ENCODE results near the gene ERCC8. TPM values are rescaled to one million over a fixed set of nuclear protein-coding genes. Genes with fewer than 3 reads are reported as not detected.

ERCC8 gene
- total RNA-seq, 1 donor from 2014 or later, result 11.1 TPM

DNA sequence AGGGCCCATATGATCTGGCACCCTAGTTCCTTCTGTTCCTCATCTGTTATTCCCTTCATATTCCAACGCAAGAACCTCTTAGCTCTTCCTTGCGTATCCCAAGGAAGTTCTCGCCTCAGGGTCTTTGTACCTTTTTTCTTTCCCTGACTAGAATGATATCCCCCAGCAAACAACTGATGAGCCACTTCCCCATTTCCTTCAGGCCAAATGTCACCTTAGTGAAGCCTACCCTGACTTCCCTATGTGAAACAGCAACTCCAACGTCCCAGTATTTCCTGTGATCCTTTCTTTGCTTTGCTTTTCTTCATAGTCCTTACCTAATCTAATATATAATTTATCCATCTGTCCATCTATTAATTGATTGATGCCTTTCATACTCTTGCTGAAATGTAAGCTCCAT, 47.9 kb downstream of the ERCC8 start:
- H3K27ac Mint-ChIP-seq (ENCODE audit: unreplicated experiment), result no peak overlapping the region
- H3K36me3 Mint-ChIP-seq (ENCODE audit: low read depth), result peaks cover 18% of the 10 kb centered on the region
- no peaks in the 10 kb centered on the region for H3K27me3 Mint-ChIP-seq (ENCODE audit: low read depth)
- no peak overlapping the region for H3K4me3 Mint-ChIP-seq (ENCODE audit: unreplicated experiment)
- TF ChIP-seq, protein P1, sequence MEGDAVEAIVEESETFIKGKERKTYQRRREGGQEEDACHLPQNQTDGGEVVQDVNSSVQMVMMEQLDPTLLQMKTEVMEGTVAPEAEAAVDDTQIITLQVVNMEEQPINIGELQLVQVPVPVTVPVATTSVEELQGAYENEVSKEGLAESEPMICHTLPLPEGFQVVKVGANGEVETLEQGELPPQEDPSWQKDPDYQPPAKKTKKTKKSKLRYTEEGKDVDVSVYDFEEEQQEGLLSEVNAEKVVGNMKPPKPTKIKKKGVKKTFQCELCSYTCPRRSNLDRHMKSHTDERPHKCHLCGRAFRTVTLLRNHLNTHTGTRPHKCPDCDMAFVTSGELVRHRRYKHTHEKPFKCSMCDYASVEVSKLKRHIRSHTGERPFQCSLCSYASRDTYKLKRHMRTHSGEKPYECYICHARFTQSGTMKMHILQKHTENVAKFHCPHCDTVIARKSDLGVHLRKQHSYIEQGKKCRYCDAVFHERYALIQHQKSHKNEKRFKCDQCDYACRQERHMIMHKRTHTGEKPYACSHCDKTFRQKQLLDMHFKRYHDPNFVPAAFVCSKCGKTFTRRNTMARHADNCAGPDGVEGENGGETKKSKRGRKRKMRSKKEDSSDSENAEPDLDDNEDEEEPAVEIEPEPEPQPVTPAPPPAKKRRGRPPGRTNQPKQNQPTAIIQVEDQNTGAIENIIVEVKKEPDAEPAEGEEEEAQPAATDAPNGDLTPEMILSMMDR (IDR thresholded peaks at IDR 0.05), result no peak
- DNase-seq (ENCODE audit: low spot score), result no peak
- no peaks in the 10 kb centered on the region for H3K4me1 Mint-ChIP-seq (ENCODE audit: low read depth)
- no peaks in the 10 kb centered on the region for H3K9me3 Mint-ChIP-seq (ENCODE audit: low read depth)

DNA sequence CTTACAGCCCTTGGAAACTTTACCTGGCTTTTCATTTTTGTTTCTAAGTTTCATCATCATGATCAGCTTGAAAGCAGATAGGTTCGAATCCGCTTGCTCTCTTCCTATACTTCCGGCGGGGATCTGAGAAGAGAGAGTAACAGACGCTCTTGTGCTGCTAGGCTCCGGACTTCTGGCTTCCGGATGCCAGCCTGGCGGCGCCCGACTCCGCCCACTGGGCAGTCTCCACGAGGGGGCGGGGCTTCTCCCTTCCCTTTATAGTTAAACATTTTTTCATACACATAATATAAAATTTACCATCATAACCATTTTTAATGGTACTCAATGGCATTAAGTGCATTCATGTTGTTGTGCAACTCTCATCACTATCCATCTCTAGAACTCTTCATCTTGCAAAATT, 51.3 kb downstream of the ERCC8 start:
- no peak overlapping the region for H3K4me3 Mint-ChIP-seq (ENCODE audit: unreplicated experiment)
- no peaks in the 10 kb centered on the region for H3K9me3 Mint-ChIP-seq (ENCODE audit: low read depth)
- H3K36me3 Mint-ChIP-seq (ENCODE audit: low read depth), result peaks cover 13% of the 10 kb centered on the region
- no peak for DNase-seq (ENCODE audit: low spot score)
- no peaks in the 10 kb centered on the region for H3K27me3 Mint-ChIP-seq (ENCODE audit: low read depth)
- peaks cover 2% of the 10 kb centered on the region for H3K4me1 Mint-ChIP-seq (ENCODE audit: low read depth)
- no peak overlapping the region for H3K27ac Mint-ChIP-seq (ENCODE audit: unreplicated experiment)
- TF ChIP-seq, protein P1 (IDR thresholded peaks at IDR 0.05), result no peak

DNA sequence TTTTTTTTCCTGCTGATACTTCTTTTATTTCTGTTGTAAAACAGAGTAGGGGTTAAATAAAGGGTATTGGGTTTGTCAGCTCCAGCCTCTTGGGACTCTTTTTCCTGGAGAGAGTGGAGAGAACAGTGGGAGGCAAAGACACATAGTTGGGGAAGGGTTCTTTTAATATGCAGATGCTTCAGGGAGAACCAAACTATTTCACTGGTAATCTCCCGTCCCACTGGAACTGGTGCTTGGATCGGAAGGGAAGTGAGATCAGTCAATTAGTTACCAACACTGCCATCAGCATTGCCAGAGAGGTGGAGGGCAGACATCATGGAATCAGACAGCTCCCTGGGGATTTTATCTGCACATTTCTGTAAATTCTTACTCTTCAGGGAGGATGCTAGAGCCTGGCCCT, 53.2 kb downstream of the ERCC8 start:
- Mint-ChIP-seq H3K36me3 (ENCODE audit: low read depth) (peaks cover 13% of the 10 kb centered on the region), H3K9me3 (ENCODE audit: low read depth) (no peaks in the 10 kb centered on the region), H3K27ac (ENCODE audit: unreplicated experiment) (no peak overlapping the region), H3K4me3 (ENCODE audit: unreplicated experiment) (no peak overlapping the region), H3K27me3 (ENCODE audit: low read depth) (no peaks in the 10 kb centered on the region), H3K4me1 (ENCODE audit: low read depth) (peaks cover 2% of the 10 kb centered on the region)
- DNase-seq (ENCODE audit: low spot score), result no peak
- TF ChIP-seq, protein P1 (IDR thresholded peaks at IDR 0.05), result no peak

DNA sequence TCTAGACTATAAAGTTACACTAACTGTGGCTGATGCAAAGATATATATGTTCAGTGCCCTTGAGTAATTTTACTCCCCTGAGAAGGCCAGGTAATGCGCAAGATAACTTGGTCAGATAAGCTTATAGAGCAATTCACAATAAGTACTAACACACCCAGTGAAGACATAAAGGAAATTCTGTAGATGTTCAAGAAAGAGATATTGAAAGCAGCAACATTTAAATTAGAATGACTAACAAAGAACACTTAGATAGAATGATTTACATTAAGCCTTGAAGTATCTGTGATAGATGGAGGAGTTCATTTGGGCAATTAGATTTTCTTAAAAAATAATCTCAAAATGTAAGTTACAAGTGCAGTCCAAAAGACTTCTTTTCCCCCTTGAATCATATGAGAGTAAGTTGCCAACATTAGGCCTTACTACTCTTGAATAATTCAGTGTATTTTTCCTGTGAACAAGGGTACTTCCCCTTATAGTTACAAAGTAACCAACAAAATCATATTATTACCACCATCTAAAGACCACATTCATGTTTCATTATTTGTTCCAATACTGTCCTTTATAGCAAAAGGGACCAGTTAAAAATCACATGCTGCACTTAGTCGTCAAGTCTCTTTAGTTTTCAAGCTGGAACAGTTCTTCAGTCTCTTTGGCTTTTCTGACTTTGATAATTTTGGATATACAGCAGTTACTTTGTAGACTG, 56.4 kb downstream of the ERCC8 start:
- H3K9me3 Mint-ChIP-seq (ENCODE audit: low read depth), result no peaks in the 10 kb centered on the region
- no peak overlapping the region for H3K27ac Mint-ChIP-seq (ENCODE audit: unreplicated experiment)
- no peaks in the 10 kb centered on the region for H3K27me3 Mint-ChIP-seq (ENCODE audit: low read depth)
- peaks cover 12% of the 10 kb centered on the region for H3K36me3 Mint-ChIP-seq (ENCODE audit: low read depth)
- H3K4me1 Mint-ChIP-seq (ENCODE audit: low read depth), result peaks cover 2% of the 10 kb centered on the region
- TF ChIP-seq, protein P1 (IDR thresholded peaks at IDR 0.05), result no peak
- no peak for DNase-seq (ENCODE audit: low spot score)
- H3K4me3 Mint-ChIP-seq (ENCODE audit: unreplicated experiment), result no peak overlapping the region

DNA sequence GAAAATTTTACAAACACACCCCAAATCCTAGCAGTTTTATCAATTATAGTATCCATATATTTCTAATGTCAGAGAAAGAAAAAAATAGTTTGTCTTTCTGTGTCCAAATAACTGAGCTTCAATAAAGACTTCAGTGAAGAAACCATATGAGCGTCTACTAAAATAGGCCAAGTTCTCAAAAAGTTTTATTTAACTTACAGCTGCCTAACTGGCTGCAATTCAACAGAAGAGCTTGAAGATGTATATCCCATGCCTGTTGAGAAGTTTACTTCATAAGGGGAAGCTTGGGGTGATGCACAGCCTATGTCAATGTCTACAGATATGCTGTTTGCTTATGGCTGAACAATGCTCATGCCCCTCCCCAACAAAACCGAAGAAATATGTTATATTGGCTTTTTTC, 57.1 kb downstream of the ERCC8 start:
- H3K4me1 Mint-ChIP-seq (ENCODE audit: low read depth), result peaks cover 2% of the 10 kb centered on the region
- no peak for DNase-seq (ENCODE audit: low spot score)
- peaks cover 9% of the 10 kb centered on the region for H3K36me3 Mint-ChIP-seq (ENCODE audit: low read depth)
- no peaks in the 10 kb centered on the region for H3K9me3 Mint-ChIP-seq (ENCODE audit: low read depth)
- TF ChIP-seq, protein P1 (IDR thresholded peaks at IDR 0.05), result no peak
- H3K27me3 Mint-ChIP-seq (ENCODE audit: low read depth), result no peaks in the 10 kb centered on the region
- no peak overlapping the region for H3K4me3 Mint-ChIP-seq (ENCODE audit: unreplicated experiment)
- no peak overlapping the region for H3K27ac Mint-ChIP-seq (ENCODE audit: unreplicated experiment)
